PC-3 (cell line): Measurements from ENCODE around the gene STN1. TPM values are rescaled to one million over a fixed set of nuclear protein-coding genes. Genes with fewer than 3 reads are reported as not detected.

Experiments used
- ATAC-seq: fragments of 200-7000 bp; cut with Tn5 transposase; 2 replicates; pipeline ENCODE4 v1.9.1; 2020; ENCODE audit warnings: mild to moderate bottlenecking, moderate library complexity
- BruUV-seq: library from RNA; stranded (reverse); fragments of 400-500 nt; replicated peaks from 2 replicates; lab custom pipeline; 2021; lab: Mats Ljungman, UMichigan
- CTCF ChIA-PET: fragments of 300-600 bp; sonication (Branson Sonifier 250); formaldehyde crosslinking; loops from one replicate; lab custom pipeline; 2022; ENCODE audit warnings: antibody characterized with exemption; lab: Charles Lee
- POLR2A ChIA-PET: fragments of 300-600 bp; sonication (Branson Sonifier 250); formaldehyde crosslinking; loops from one replicate; lab custom pipeline; 2022; ENCODE audit warnings: antibody characterized with exemption; ENCODE audit not compliant: unreplicated experiment; lab: Charles Lee
- DNase-seq: peaks from one replicate; pipeline ENCODE4 v3.0.0-alpha.2; 2015
- H2AFZ ChIP-seq: fragments of 300-600 bp; sonication (generic); 2 replicates; pipeline ENCODE4 v1.6.0; 2016; ENCODE audit warnings: antibody characterized with exemption, low read length
- H3F3A ChIP-seq: fragments of 300-600 bp; sonication (generic); one replicate; pipeline ENCODE4 v1.6.0; 2017; ENCODE audit warnings: antibody characterized with exemption, low read length, control low read depth, mild to moderate bottlenecking; ENCODE audit not compliant: unreplicated experiment
- H3K27ac ChIP-seq: fragments of 300-600 bp; sonication (generic); 2 replicates; pipeline ENCODE4 v1.5.1; 2016; ENCODE audit warnings: mild to moderate bottlenecking, low read length
- H3K27me3 ChIP-seq: fragments of 300-600 bp; sonication (generic); 2 replicates; pipeline ENCODE4 v1.6.1; 2016; ENCODE audit warnings: low read length, mixed read lengths
- H3K36me3 ChIP-seq: fragments of 300-600 bp; sonication (generic); 2 replicates; pipeline ENCODE4 v1.6.1; 2016; ENCODE audit warnings: low read depth, mixed run types, low read length, mixed read lengths
- H3K4me1 ChIP-seq: fragments of 300-600 bp; sonication (generic); 2 replicates; pipeline ENCODE4 v1.5.1; 2016; ENCODE audit warnings: low read length; ENCODE audit not compliant: insufficient read depth
- H3K4me2 ChIP-seq: fragments of 300-600 bp; sonication (generic); 2 replicates; pipeline ENCODE4 v1.6.0; 2016; ENCODE audit warnings: low read length
- H3K4me3 ChIP-seq: fragments of 300-600 bp; sonication (generic); 2 replicates; pipeline ENCODE4 v1.5.1; 2016; ENCODE audit warnings: mild to moderate bottlenecking, low read length, mixed read lengths
- H3K79me2 ChIP-seq: fragments of 300-600 bp; sonication (generic); 2 replicates; pipeline ENCODE4 v1.6.1; 2017; ENCODE audit warnings: low read length, mixed read lengths
- H3K9ac ChIP-seq: fragments of 300-600 bp; sonication (generic); 2 replicates; pipeline ENCODE4 v1.6.0; 2016; ENCODE audit warnings: mild to moderate bottlenecking, low read length
- H3K9me2 ChIP-seq: fragments of 300-600 bp; sonication (generic); replicated peaks from 2 replicates; pipeline ENCODE4 v1.6.1; 2016; ENCODE audit warnings: mixed run types, low read length, mixed read lengths
- H3K9me3 ChIP-seq: fragments of 300-600 bp; sonication (generic); 2 replicates; pipeline ENCODE4 v1.6.1; 2016; ENCODE audit warnings: low read length, mixed read lengths
- H4K20me1 ChIP-seq: fragments of 300-600 bp; sonication (generic); 2 replicates; pipeline ENCODE4 v1.6.1; 2016; ENCODE audit warnings: low read length, mixed read lengths
- EZH2 ChIP-seq: fragments of 300-600 bp; sonication (generic); IDR thresholded peaks from one replicate; pipeline ENCODE4 v1.6.1; 2017; ENCODE audit warnings: antibody characterized with exemption, mild to moderate bottlenecking, low read length; ENCODE audit not compliant: unreplicated experiment
- EZH2phosphoT487 ChIP-seq: fragments of 300-600 bp; sonication (generic); IDR thresholded peaks from 2 replicates; pipeline ENCODE4 v1.6.1; 2018; ENCODE audit warnings: mild to moderate bottlenecking, antibody characterized with exemption, low read length, borderline replicate concordance
- intact Hi-C: fragments of 100-400 bp; cut with micrococcal nuclease; formaldehyde crosslinking; loops from 2 replicates; pipeline ENCODE4 v1.9.0; 2023
- total RNA-seq: library from RNA; depleted of rRNA; stranded (reverse); fragments of >200 nt; gene quantifications from 2 replicates; pipeline ENCODE4 v1.2.3, GENCODE V29; 2014
- TF ChIP-seq, protein P1 (sequence below): fragments of 300-600 bp; sonication (generic); conservative IDR thresholded peaks from 2 replicates; pipeline ENCODE4 v1.5.1; 2017; ENCODE audit warnings: antibody characterized with exemption, low read depth, mild to moderate bottlenecking, low read length

Gene STN1
- total RNA-seq, 1 experiment from 2014 or later, result 33.5 TPM

DNA sequence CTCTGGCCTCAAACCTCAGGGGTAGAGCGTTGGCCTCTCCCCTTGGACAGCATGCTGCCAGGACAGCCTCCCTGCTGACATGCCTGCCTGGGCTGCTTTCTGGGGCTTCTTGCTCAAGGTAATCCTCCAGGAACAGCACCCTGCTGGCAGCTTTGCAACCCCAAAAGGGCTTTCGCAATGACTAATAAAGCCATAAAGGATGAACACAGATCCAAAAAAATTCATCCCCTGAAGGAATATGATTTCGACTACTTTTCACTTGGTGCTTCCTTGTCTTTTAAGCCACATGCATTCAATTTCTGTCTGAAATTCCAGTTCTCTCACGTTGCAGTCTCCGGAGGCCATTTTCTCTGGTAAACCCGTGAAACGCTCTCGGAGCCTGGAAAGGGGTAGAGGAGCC, 47.5 kb downstream of the STN1 start:
- BruUV-seq, result no TSS peak
- ATAC-seq, result peak; percentile 48
- ChIA-PET CTCF (no interaction called here), POLR2A (no interaction called here)
- no peaks in the 10 kb centered on the region for H3K27me3 ChIP-seq
- H2AFZ ChIP-seq, result peak overlapping the region; percentile 71
- DNase-seq, result peak; percentile 79
- H3K4me1 ChIP-seq, result peaks cover 30% of the 10 kb centered on the region
- H3F3A ChIP-seq, result no peaks in the 10 kb centered on the region
- H3K4me3 ChIP-seq, result no peak overlapping the region; the same call in 1 of the 2 replicates
- H3K79me2 ChIP-seq, result no peaks in the 10 kb centered on the region
- no peaks in the 10 kb centered on the region for H4K20me1 ChIP-seq
- peak overlapping the region; percentile 59 for H3K9ac ChIP-seq
- intact Hi-C loops, result no loop called here
- H3K27ac ChIP-seq, result peak overlapping the region; percentile 94
- H3K36me3 ChIP-seq, result no peaks in the 10 kb centered on the region
- no peaks in the 10 kb centered on the region for H3K9me2 ChIP-seq
- H3K9me3 ChIP-seq, result no peaks in the 10 kb centered on the region
- H3K4me2 ChIP-seq, result peak overlapping the region; percentile 60
- TF ChIP-seq EZH2 (no peak), EZH2phosphoT487 (no peak)
- TF ChIP-seq, protein P1, sequence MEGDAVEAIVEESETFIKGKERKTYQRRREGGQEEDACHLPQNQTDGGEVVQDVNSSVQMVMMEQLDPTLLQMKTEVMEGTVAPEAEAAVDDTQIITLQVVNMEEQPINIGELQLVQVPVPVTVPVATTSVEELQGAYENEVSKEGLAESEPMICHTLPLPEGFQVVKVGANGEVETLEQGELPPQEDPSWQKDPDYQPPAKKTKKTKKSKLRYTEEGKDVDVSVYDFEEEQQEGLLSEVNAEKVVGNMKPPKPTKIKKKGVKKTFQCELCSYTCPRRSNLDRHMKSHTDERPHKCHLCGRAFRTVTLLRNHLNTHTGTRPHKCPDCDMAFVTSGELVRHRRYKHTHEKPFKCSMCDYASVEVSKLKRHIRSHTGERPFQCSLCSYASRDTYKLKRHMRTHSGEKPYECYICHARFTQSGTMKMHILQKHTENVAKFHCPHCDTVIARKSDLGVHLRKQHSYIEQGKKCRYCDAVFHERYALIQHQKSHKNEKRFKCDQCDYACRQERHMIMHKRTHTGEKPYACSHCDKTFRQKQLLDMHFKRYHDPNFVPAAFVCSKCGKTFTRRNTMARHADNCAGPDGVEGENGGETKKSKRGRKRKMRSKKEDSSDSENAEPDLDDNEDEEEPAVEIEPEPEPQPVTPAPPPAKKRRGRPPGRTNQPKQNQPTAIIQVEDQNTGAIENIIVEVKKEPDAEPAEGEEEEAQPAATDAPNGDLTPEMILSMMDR, result no peak

DNA sequence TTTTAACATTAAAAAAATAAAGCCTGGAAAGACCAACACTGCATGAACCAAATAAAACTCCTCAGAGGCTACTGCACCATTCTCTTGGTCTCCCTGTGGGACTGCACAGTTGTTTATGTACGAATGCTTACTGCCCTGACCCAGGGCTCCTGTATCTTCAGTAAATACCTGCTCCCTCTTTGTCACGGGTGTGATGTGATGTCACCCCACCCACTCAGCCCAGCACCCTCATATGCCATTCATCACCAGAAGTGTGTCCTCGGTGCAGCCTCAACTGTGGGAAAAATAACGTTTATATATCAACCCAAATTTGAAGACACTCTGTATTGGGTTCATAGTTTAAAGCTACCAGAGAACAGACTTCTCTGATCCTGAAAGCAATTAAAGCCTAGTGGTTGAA, 48.6 kb downstream of the STN1 start:
- Histone ChIP-seq H2AFZ (no peak overlapping the region), H3K9me2 (no peaks in the 10 kb centered on the region), H3K27ac (no peak overlapping the region), H4K20me1 (no peaks in the 10 kb centered on the region), H3K9ac (no peak overlapping the region), H3K27me3 (no peaks in the 10 kb centered on the region), H3K79me2 (no peaks in the 10 kb centered on the region), H3K36me3 (no peaks in the 10 kb centered on the region), H3F3A (no peaks in the 10 kb centered on the region), H3K9me3 (peaks cover 8% of the 10 kb centered on the region; the same call in 1 of the 2 replicates), H3K4me1 (peaks cover 30% of the 10 kb centered on the region), H3K4me2 (no peak overlapping the region), H3K4me3 (no peak overlapping the region)
- POLR2A ChIA-PET, result no interaction called here
- TF ChIP-seq, protein P1, result no peak
- TF ChIP-seq EZH2phosphoT487 (no peak), EZH2 (no peak)
- CTCF ChIA-PET, result no interaction called here
- no TSS peak for BruUV-seq
- DNase-seq (no peak), ATAC-seq (no peak)
- intact Hi-C loops, result no loop called here

DNA sequence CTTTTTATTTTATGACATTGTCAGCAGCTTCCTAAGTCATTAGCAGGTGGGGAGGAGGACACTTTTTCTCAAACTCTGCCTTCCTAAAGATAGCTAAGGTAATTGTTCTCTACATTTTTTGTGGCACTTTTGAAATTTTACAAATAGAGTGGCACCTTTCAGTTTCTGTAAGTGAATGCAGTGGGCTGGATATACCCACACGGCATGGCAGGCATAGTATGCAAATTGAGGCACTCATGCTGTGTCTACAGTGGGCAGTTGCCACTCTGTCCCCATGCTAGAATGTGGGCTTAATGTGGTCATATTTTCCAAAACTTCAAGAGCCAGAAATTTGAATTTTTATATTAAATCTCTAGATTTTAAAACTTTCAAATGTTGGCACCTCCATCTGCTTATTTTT, 49.8 kb downstream of the STN1 start:
- Histone ChIP-seq H3K9me2 (no peaks in the 10 kb centered on the region), H3K27ac (no peak overlapping the region), H3K4me2 (no peak overlapping the region), H3F3A (no peaks in the 10 kb centered on the region), H4K20me1 (no peaks in the 10 kb centered on the region), H3K27me3 (no peaks in the 10 kb centered on the region), H3K4me1 (peaks cover 30% of the 10 kb centered on the region), H3K36me3 (no peaks in the 10 kb centered on the region), H3K9ac (no peak overlapping the region), H3K79me2 (no peaks in the 10 kb centered on the region), H3K9me3 (peaks cover 8% of the 10 kb centered on the region; the same call in 1 of the 2 replicates), H3K4me3 (no peak overlapping the region), H2AFZ (no peak overlapping the region)
- no peak for ATAC-seq
- POLR2A ChIA-PET, result interaction anchor here (0.6 kb wide), 1 partner anchor 108 kb away, joined by 5 read pairs; no protein-coding TSS in a partner anchor
- BruUV-seq, result no TSS peak
- no peak for DNase-seq
- CTCF ChIA-PET, result no interaction called here
- TF ChIP-seq EZH2, result no peak
- intact Hi-C loops, result no loop called here
